SK-N-SH treated with all-trans-retinoic acid at 6 μM for 48 hours (cell line): ENCODE measurements around the gene ZNF618.

Source experiments
- ATAC-seq: fragments of 200-7000 bp; cut with Tn5 transposase; 3 replicates; pipeline ENCODE4 v1.9.1; 2020; ENCODE audit warnings: mild to moderate bottlenecking, moderate library complexity
- ARNTL ChIP-seq: fragments of 450-650 bp; formaldehyde crosslinking; IDR thresholded peaks from 2 replicates; pipeline ENCODE4 v1.5.0; 2020; ENCODE audit warnings: low read depth, mild to moderate bottlenecking, moderate library complexity, borderline replicate concordance
- BACH2 ChIP-seq: fragments of 250-450 bp; sonication (Bioruptor Pico); IDR thresholded peaks from 2 replicates; pipeline ENCODE4 v1.9.0; 2021; ENCODE audit warnings: mild to moderate bottlenecking, borderline replicate concordance
- CREB5 ChIP-seq: fragments of 250-450 bp; sonication (Bioruptor Pico); IDR thresholded peaks from 2 replicates; pipeline ENCODE4 v1.5.1; 2020; ENCODE audit warnings: low read depth, mild to moderate bottlenecking, moderate library complexity
- CSDC2 ChIP-seq: fragments of 250-450 bp; sonication (Bioruptor Pico); IDR thresholded peaks from 2 replicates; pipeline ENCODE4 v1.5.0; 2020; ENCODE audit warnings: mild to moderate bottlenecking, moderate library complexity
- ESRRG ChIP-seq: fragments of 250-450 bp; sonication (Bioruptor Pico); IDR thresholded peaks from 2 replicates; pipeline ENCODE4 v1.6.1; 2021; ENCODE audit warnings: mild to moderate bottlenecking
- GLIS3 ChIP-seq: fragments of 250-450 bp; sonication (Bioruptor Pico); IDR thresholded peaks from 2 replicates; pipeline ENCODE4 v1.5.0; 2020; ENCODE audit warnings: mild to moderate bottlenecking, moderate library complexity
- ISL1 ChIP-seq: fragments of 250-450 bp; sonication (Bioruptor Pico); IDR thresholded peaks from 2 replicates; pipeline ENCODE4 v2.1.2; 2022; ENCODE audit warnings: mild to moderate bottlenecking, moderate library complexity
- OSR1 ChIP-seq: fragments of 250-450 bp; sonication (Bioruptor Pico); IDR thresholded peaks from 2 replicates; pipeline ENCODE4 v1.8.0; 2022; ENCODE audit warnings: moderate library complexity, mild to moderate bottlenecking, inconsistent platforms
- PPARA ChIP-seq: fragments of 250-450 bp; sonication (Bioruptor Pico); IDR thresholded peaks from 2 replicates; pipeline ENCODE4 v1.5.0; 2020; ENCODE audit warnings: mild to moderate bottlenecking, borderline replicate concordance
- RARB ChIP-seq: fragments of 250-450 bp; sonication (Bioruptor Pico); IDR thresholded peaks from 2 replicates; pipeline ENCODE4 v1.8.0; 2021; ENCODE audit warnings: mild to moderate bottlenecking, moderate library complexity
- SNAI2 ChIP-seq: fragments of 250-450 bp; sonication (Bioruptor Pico); IDR thresholded peaks from 2 replicates; pipeline ENCODE4 v1.5.0; 2020; ENCODE audit warnings: mild to moderate bottlenecking, moderate library complexity
- TCF4 ChIP-seq: fragments of 250-450 bp; sonication (Bioruptor Pico); IDR thresholded peaks from 2 replicates; pipeline ENCODE4 v1.8.0; 2021; ENCODE audit warnings: mild to moderate bottlenecking, moderate library complexity, borderline replicate concordance
- TOX ChIP-seq: fragments of 250-450 bp; sonication (Bioruptor Pico); IDR thresholded peaks from 2 replicates; pipeline ENCODE4 v1.8.0; 2021; ENCODE audit warnings: mild to moderate bottlenecking, moderate library complexity, borderline replicate concordance
- TSHZ2 ChIP-seq: fragments of 250-450 bp; sonication (Bioruptor Pico); IDR thresholded peaks from 2 replicates; pipeline ENCODE4 v1.5.0; 2020; ENCODE audit warnings: mild to moderate bottlenecking, moderate library complexity
- ZC3H10 ChIP-seq: fragments of 250-450 bp; sonication (Bioruptor Pico); IDR thresholded peaks from 2 replicates; pipeline ENCODE4 v1.5.1; 2021; ENCODE audit warnings: mild to moderate bottlenecking, moderate library complexity
- ZFP3 ChIP-seq: fragments of 250-450 bp; sonication (Bioruptor Pico); IDR thresholded peaks from 2 replicates; pipeline ENCODE4 v1.5.0; 2020; ENCODE audit warnings: mild to moderate bottlenecking, moderate library complexity
- ZFP30 ChIP-seq: fragments of 450-650 bp; formaldehyde crosslinking; IDR thresholded peaks from 2 replicates; pipeline ENCODE4 v1.5.0; 2022; ENCODE audit warnings: mild to moderate bottlenecking, moderate library complexity
- ZNF565 ChIP-seq: fragments of 450-650 bp; formaldehyde crosslinking; conservative IDR thresholded peaks from 2 replicates; pipeline ENCODE4 v1.5.0; 2020; ENCODE audit warnings: low read depth, mild to moderate bottlenecking, moderate library complexity
- ZNF8 ChIP-seq: fragments of 450-650 bp; formaldehyde crosslinking; IDR thresholded peaks from 2 replicates; pipeline ENCODE4 v1.5.0; 2020; ENCODE audit warnings: mild to moderate bottlenecking, moderate library complexity
- TF ChIP-seq, protein P1 (sequence below): fragments of 250-450 bp; sonication (Bioruptor Pico); IDR thresholded peaks from 2 replicates; pipeline ENCODE4 v1.5.1; 2021; ENCODE audit warnings: mild to moderate bottlenecking, moderate library complexity
- TF ChIP-seq, protein P2 (sequence below): fragments of 250-450 bp; sonication (Bioruptor Pico); IDR thresholded peaks from 2 replicates; pipeline ENCODE4 v1.8.0; 2020; ENCODE audit warnings: mild to moderate bottlenecking, moderate library complexity, borderline replicate concordance

Gene ZNF618

GRCh38 chr9:113985968-113986585 lies 110.0 kb downstream of the ZNF618 start:
- TF ChIP-seq ZNF8 (CRISPR knock-in tag) (no peak), ZNF565 (CRISPR knock-in tag) (no peak), BACH2 (CRISPR knock-in tag) (no peak), TCF4 (no peak), ISL1 (CRISPR knock-in tag) (no peak)
- TF ChIP-seq, all 23 proteins: peak for 0
- peak; percentile 69 for ATAC-seq

- TF ChIP-seq, protein P1, sequence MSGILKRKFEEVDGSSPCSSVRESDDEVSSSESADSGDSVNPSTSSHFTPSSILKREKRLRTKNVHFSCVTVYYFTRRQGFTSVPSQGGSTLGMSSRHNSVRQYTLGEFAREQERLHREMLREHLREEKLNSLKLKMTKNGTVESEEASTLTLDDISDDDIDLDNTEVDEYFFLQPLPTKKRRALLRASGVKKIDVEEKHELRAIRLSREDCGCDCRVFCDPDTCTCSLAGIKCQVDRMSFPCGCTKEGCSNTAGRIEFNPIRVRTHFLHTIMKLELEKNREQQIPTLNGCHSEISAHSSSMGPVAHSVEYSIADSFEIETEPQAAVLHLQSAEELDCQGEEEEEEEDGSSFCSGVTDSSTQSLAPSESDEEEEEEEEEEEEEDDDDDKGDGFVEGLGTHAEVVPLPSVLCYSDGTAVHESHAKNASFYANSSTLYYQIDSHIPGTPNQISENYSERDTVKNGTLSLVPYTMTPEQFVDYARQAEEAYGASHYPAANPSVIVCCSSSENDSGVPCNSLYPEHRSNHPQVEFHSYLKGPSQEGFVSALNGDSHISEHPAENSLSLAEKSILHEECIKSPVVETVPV (CRISPR knock-in tag), result no peak
- no peak for TF ChIP-seq RARB (CRISPR knock-in tag)
- TF ChIP-seq ZC3H10 (CRISPR knock-in tag), result no peak
- no peak for TF ChIP-seq PPARA (CRISPR knock-in tag)
- no peak for TF ChIP-seq ZFP3 (CRISPR knock-in tag)
- TF ChIP-seq GLIS3, result no peak
- TF ChIP-seq ZNF565 (CRISPR knock-in tag), result no peak
- no peak for TF ChIP-seq CREB5
- ATAC-seq, result no peak
These were observed 110.8 kb downstream of the ZNF618 start for GRCh38 chr9:113986931-113987330.

GRCh38 chr9:113987526-113987925 lies 111.4 kb downstream of the ZNF618 start:
- no peak for TF ChIP-seq TOX (CRISPR knock-in tag)
- no peak for TF ChIP-seq ESRRG (CRISPR knock-in tag)
- TF ChIP-seq ARNTL (CRISPR knock-in tag), result no peak
- TF ChIP-seq, protein P1 (CRISPR knock-in tag), result no peak
- TF ChIP-seq RARB (CRISPR knock-in tag), result no peak
- TF ChIP-seq BACH2 (CRISPR knock-in tag), result no peak
- TF ChIP-seq TCF4, result no peak
- TF ChIP-seq, protein P2, sequence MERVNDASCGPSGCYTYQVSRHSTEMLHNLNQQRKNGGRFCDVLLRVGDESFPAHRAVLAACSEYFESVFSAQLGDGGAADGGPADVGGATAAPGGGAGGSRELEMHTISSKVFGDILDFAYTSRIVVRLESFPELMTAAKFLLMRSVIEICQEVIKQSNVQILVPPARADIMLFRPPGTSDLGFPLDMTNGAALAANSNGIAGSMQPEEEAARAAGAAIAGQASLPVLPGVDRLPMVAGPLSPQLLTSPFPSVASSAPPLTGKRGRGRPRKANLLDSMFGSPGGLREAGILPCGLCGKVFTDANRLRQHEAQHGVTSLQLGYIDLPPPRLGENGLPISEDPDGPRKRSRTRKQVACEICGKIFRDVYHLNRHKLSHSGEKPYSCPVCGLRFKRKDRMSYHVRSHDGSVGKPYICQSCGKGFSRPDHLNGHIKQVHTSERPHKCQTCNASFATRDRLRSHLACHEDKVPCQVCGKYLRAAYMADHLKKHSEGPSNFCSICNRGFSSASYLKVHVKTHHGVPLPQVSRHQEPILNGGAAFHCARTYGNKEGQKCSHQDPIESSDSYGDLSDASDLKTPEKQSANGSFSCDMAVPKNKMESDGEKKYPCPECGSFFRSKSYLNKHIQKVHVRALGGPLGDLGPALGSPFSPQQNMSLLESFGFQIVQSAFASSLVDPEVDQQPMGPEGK (CRISPR knock-in tag), result no peak
- no peak for TF ChIP-seq PPARA (CRISPR knock-in tag)
- TF ChIP-seq CREB5, result no peak
- no peak for TF ChIP-seq TSHZ2 (CRISPR knock-in tag)
- TF ChIP-seq ZNF8 (CRISPR knock-in tag), result no peak
- TF ChIP-seq OSR1 (CRISPR knock-in tag), result no peak
- TF ChIP-seq ZFP30, result no peak
- no peak for TF ChIP-seq CSDC2 (CRISPR knock-in tag)
- no peak for TF ChIP-seq SNAI2 (CRISPR knock-in tag)
- TF ChIP-seq ZC3H10 (CRISPR knock-in tag), result no peak
- TF ChIP-seq ZFP3 (CRISPR knock-in tag), result no peak
- no peak for TF ChIP-seq GLIS3
- TF ChIP-seq ZNF565 (CRISPR knock-in tag), result no peak
- ATAC-seq, result no peak
